GM12878 (cell line): ENCODE measurements around the gene TRABD. TPM values are rescaled to one million over a fixed set of nuclear protein-coding genes. Genes with fewer than 3 reads are reported as not detected.
A peak's percentile ranks its signal among the peaks of the same experiment; 100 is the strongest.

Experiments
- BCLAF1 ChIP-seq: fragments of 450-650 bp; IDR thresholded peaks from 2 replicates; pipeline ENCODE4 v1.6.1; 2017; ENCODE audit warnings: antibody characterized with exemption, mild to moderate bottlenecking, moderate library complexity
- CBX5 ChIP-seq: sonication (generic); IDR thresholded peaks from 2 replicates; pipeline ENCODE4 v1.6.1; 2016; ENCODE audit warnings: low read depth, moderate library complexity, mild to moderate bottlenecking, inconsistent platforms
- CHD2 ChIP-seq: IDR thresholded peaks from 2 replicates; pipeline ENCODE4 v1.6.1; 2011; ENCODE audit warnings: low read depth, low read length, improper control_type of control experiment, borderline replicate concordance
- CREM ChIP-seq: IDR thresholded peaks from 2 replicates; pipeline ENCODE4 v1.6.1; 2014; ENCODE audit warnings: antibody characterized with exemption, low read depth
- DPF2 ChIP-seq: fragments of 450-650 bp; IDR thresholded peaks from 2 replicates; pipeline ENCODE4 v1.6.1; 2017; ENCODE audit warnings: mild to moderate bottlenecking
- HSF1 ChIP-seq: fragments of 150-350 bp; IDR thresholded peaks from 2 replicates; pipeline ENCODE4 v1.6.1; 2014; ENCODE audit warnings: mild to moderate bottlenecking, low read depth, low read length
- IRF4 ChIP-seq: IDR thresholded peaks from 2 replicates; pipeline ENCODE4 v1.6.1; 2011; ENCODE audit warnings: low read depth, low read length
- KAT2A ChIP-seq: conservative IDR thresholded peaks from 2 replicates; pipeline ENCODE4 v1.6.1; 2011; ENCODE audit warnings: low read depth, low read length; ENCODE audit not compliant: control insufficient read depth
- LARP7 ChIP-seq: fragments of 450-650 bp; IDR thresholded peaks from 2 replicates; pipeline ENCODE4 v1.6.1; 2017; ENCODE audit warnings: mild to moderate bottlenecking
- NFIC ChIP-seq: IDR thresholded peaks from 2 replicates; pipeline ENCODE4 v1.6.1; 2012; ENCODE audit warnings: low read depth, mild to moderate bottlenecking, inconsistent platforms, low read length, moderate library complexity
- PAX8 ChIP-seq: fragments of 450-650 bp; IDR thresholded peaks from 2 replicates; pipeline ENCODE4 v1.6.1; 2017; ENCODE audit warnings: mild to moderate bottlenecking, moderate library complexity
- POU2F2 ChIP-seq: IDR thresholded peaks from 3 replicates; pipeline ENCODE4 v1.6.1; 2011; ENCODE audit warnings: low read depth, mild to moderate bottlenecking, low read length, borderline replicate concordance
- SMC3 ChIP-seq: IDR thresholded peaks from 2 replicates; pipeline ENCODE4 v1.6.1; 2011; ENCODE audit warnings: low read length, improper control_type of control experiment, borderline replicate concordance
- SRF ChIP-seq, 2 experiments: IDR thresholded peaks; 2 replicates each; pipeline ENCODE4 v1.6.1; 2011; ENCODE audit warnings: low read depth in 2 of 2, low read length in 2 of 2, mild to moderate bottlenecking in 1 of 2, moderate library complexity in 1 of 2
- TAF1 ChIP-seq: IDR thresholded peaks from 2 replicates; pipeline ENCODE4 v1.6.1; 2011; ENCODE audit warnings: mild to moderate bottlenecking, low read depth, low read length, borderline replicate concordance
- WRNIP1 ChIP-seq: IDR thresholded peaks from 2 replicates; pipeline ENCODE4 v1.6.1; 2011; ENCODE audit warnings: low read depth, low read length, improper control_type of control experiment, borderline replicate concordance
- ZNF592 ChIP-seq: fragments of 450-650 bp; IDR thresholded peaks from 2 replicates; pipeline ENCODE4 v1.6.1; 2017; ENCODE audit warnings: mild to moderate bottlenecking, moderate library complexity
- ZNF622 ChIP-seq: fragments of 450-650 bp; IDR thresholded peaks from 2 replicates; pipeline ENCODE4 v1.6.1; 2017; ENCODE audit warnings: mild to moderate bottlenecking, inconsistent platforms
- polyA plus RNA-seq, 11 experiments: library from polyadenylated mRNA; depleted of rRNA in 4 of 11; unstranded in 6 of 11; stranded (reverse) in 5 of 11; fragments of >200 nt; fragmentation: Nextera tagmentation in 4 of 11; fragmentation: Illumina TruSeq in 1 of 11; extraction: Ambion mirVana in 4 of 11; extraction: Trizol in 1 of 11; gene quantifications; 1 replicate in 1 of 11; 2 replicates in 10 of 11; pipeline versions ENCODE4 v1.2.1 to v1.2.3, GENCODE V29; 2011 to 2016; ENCODE audit warnings: inconsistent platforms in 2 of 11, missing spikeins in 2 of 11, low read depth in 1 of 11
- total RNA-seq, 4 experiments: library from RNA; depleted of rRNA in 3 of 4; stranded (reverse); fragments of >200 nt in 3 of 4; fragmentation: Illumina TruSeq in 1 of 4; extraction: Trizol in 1 of 4; gene quantifications; 2 replicates each; pipeline versions ENCODE4 v1.2.1 to v1.2.3, GENCODE V29; 2013 to 2021
- TF ChIP-seq, protein P1 (sequence below): fragments of 450-650 bp; formaldehyde crosslinking; IDR thresholded peaks from 2 replicates; pipeline ENCODE4 v1.4.0; 2022; ENCODE audit warnings: mild to moderate bottlenecking, moderate library complexity

The TRABD gene
- total and polyA plus RNA-seq, 10 of the 15 experiments (the other 5 are each of a cell fraction or from before 2014, with no cell fraction given): 0.43 to 116 (median 58.1) TPM

DNA sequence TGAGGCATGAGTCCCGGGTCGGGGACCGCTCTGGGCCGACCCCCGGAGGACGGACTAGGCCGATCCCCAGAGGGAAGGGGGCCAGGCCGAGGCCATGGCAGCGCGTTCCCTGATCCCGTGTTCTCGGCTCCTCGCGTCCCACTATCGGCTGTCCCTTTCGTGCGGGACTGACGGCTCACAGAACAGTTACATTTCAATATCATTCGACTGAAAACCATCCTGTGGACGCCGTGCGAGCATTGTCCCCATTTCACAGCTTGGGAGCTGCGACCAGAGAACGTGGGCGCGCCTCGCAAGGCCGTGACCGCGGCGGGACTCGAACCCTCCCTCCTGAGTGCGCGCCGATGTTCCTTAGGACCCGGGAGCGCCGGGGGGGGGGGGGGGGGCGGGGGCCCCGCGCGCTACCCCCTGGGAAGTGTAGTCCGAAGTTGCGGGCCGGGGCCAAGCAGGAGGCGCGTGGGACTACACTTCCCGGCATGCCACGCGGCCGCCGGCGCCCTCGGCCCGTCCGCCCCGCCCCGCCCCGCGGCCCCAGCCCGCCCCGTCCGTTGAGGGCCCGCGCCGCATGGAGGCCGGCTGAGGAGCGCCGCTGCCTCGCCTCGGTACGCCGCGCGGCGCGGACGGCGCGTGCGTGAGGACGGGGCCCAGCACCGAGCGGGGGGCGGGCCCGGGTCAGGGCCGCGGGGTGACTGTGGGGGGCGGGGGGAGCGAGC, at the start of gene TRABD (continued):
- TF ChIP-seq IRF4: no peak
- TF ChIP-seq, protein P1, sequence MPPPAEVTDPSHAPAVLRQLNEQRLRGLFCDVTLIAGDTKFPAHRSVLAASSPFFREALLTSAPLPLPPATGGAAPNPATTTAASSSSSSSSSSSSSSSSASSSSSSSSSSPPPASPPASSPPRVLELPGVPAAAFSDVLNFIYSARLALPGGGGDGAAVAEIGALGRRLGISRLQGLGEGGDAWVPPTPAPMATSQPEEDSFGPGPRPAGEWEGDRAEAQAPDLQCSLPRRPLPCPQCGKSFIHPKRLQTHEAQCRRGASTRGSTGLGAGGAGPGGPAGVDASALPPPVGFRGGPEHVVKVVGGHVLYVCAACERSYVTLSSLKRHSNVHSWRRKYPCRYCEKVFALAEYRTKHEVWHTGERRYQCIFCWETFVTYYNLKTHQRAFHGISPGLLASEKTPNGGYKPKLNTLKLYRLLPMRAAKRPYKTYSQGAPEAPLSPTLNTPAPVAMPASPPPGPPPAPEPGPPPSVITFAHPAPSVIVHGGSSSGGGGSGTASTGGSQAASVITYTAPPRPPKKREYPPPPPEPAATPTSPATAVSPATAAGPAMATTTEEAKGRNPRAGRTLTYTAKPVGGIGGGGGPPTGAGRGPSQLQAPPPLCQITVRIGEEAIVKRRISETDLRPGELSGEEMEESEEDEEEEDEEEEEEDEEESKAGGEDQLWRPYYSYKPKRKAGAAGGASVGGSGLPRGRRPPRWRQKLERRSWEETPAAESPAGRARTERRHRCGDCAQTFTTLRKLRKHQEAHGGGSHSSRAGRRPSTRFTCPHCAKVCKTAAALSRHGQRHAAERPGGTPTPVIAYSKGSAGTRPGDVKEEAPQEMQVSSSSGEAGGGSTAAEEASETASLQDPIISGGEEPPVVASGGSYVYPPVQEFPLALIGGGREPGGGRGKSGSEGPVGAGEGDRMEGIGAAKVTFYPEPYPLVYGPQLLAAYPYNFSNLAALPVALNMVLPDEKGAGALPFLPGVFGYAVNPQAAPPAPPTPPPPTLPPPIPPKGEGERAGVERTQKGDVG (CRISPR knock-in tag): no peak
- no peak for TF ChIP-seq SRF (IDR thresholded peaks at IDR 0.05; ENCODE audit: low read depth in 2 of 2, low read length in 2 of 2)
- no peak for TF ChIP-seq NFIC
- TF ChIP-seq HSF1: no peak
- TF ChIP-seq CREM: 0 out of 2 replicates have a peak, but pooled peaks have one; percentile 37
- no peak for TF ChIP-seq PAX8
- no peak for TF ChIP-seq KAT2A
- TF ChIP-seq DPF2: peak; percentile 57; the same call in 1 of the 2 replicates
- no peak for TF ChIP-seq BCLAF1
- TF ChIP-seq ZNF592: no peak
- no peak for TF ChIP-seq POU2F2
- no peak for TF ChIP-seq LARP7
- TF ChIP-seq WRNIP1: no peak
- TF ChIP-seq CBX5: no peak
- no peak for TF ChIP-seq SMC3
- TF ChIP-seq CHD2: no peak
- TF ChIP-seq ZNF622: no peak
- 0 out of 2 replicates have a peak, but pooled peaks have one; percentile 43 for TF ChIP-seq TAF1
